ENCODE measurements around the gene GAS1.

- TF ChIP-seq, protein P1, sequence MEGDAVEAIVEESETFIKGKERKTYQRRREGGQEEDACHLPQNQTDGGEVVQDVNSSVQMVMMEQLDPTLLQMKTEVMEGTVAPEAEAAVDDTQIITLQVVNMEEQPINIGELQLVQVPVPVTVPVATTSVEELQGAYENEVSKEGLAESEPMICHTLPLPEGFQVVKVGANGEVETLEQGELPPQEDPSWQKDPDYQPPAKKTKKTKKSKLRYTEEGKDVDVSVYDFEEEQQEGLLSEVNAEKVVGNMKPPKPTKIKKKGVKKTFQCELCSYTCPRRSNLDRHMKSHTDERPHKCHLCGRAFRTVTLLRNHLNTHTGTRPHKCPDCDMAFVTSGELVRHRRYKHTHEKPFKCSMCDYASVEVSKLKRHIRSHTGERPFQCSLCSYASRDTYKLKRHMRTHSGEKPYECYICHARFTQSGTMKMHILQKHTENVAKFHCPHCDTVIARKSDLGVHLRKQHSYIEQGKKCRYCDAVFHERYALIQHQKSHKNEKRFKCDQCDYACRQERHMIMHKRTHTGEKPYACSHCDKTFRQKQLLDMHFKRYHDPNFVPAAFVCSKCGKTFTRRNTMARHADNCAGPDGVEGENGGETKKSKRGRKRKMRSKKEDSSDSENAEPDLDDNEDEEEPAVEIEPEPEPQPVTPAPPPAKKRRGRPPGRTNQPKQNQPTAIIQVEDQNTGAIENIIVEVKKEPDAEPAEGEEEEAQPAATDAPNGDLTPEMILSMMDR (IDR thresholded peaks at IDR 0.05), result no peak
- TF ChIP-seq POLR2A (IDR thresholded peaks at IDR 0.05), result no peak
These were observed 27.7 kb upstream of the GAS1 start for GRCh38 chr9:86975036-86975435.

Data from right lobe of liver (tissue), 4 donors.